Central memory CD8-positive, alpha-beta T cell (primary cell): Measurements from ENCODE around the gene PPY.
"Not testable (repeated sequence)": the region's sequence is repeated elsewhere in the genome, so short reads cannot be mapped to it uniquely, and the experiment has no call there.

ENCODE experiments used
- ATAC-seq: fragments of 150-1000 bp; cut with Tn5 transposase; replicated peaks from 2 replicates; pipeline ENCODE4 v1.10.0; 2022; ENCODE audit warnings: mild to moderate bottlenecking, moderate FRiP score, moderate number of reproducible peaks; ENCODE audit not compliant: poor library complexity, severe bottlenecking; ENCODE audit errors: extremely low read depth
- DNase-seq, 2 donors: peaks; one replicate each; pipeline ENCODE4 v3.0.0; 2021; ENCODE audit warnings: low spot score in 2 of 2
- H3K27ac Mint-ChIP-seq: one replicate; pipeline ENCODE4 v1.8.0; 2022; ENCODE audit warnings: low read depth, mild to moderate bottlenecking, moderate library complexity, mixed read lengths
- H3K27me3 Mint-ChIP-seq: one replicate; pipeline ENCODE4 v1.8.0; 2022; ENCODE audit warnings: mixed read lengths
- H3K36me3 Mint-ChIP-seq: one replicate; pipeline ENCODE4 v1.8.0; 2022; ENCODE audit warnings: mild to moderate bottlenecking, moderate library complexity, mixed read lengths; ENCODE audit not compliant: insufficient read depth
- H3K4me1 Mint-ChIP-seq: one replicate; pipeline ENCODE4 v1.8.0; 2022; ENCODE audit warnings: mixed read lengths
- H3K4me3 Mint-ChIP-seq: one replicate; pipeline ENCODE4 v1.8.0; 2022; ENCODE audit warnings: mild to moderate bottlenecking, moderate library complexity, mixed read lengths
- H3K9me3 Mint-ChIP-seq: one replicate; pipeline ENCODE4 v1.8.0; 2022; ENCODE audit warnings: mixed read lengths

The PPY gene

GRCh38 chr17:43976963-43977837 lies 34.9 kb upstream of the PPY start:
- no peak for ATAC-seq

GRCh38 chr17:43975898-43976297 lies 33.6 kb upstream of the PPY start:
- no peaks in the 10 kb centered on the region for H3K4me1 Mint-ChIP-seq
- no peak overlapping the region for H3K27ac Mint-ChIP-seq
- no peak overlapping the region for H3K4me3 Mint-ChIP-seq
- ATAC-seq (no peak), DNase-seq (no peak)
- no peaks in the 10 kb centered on the region for H3K36me3 Mint-ChIP-seq
- peaks cover 30% of the 10 kb centered on the region for H3K27me3 Mint-ChIP-seq
- no peaks in the 10 kb centered on the region for H3K9me3 Mint-ChIP-seq

More at GRCh38 chr17:43976963-43977837, 34.9 kb upstream of the PPY start:
- Mint-ChIP-seq H3K4me1 (no peaks in the 10 kb centered on the region), H3K4me3 (no peak overlapping the region), H3K27me3 (peaks cover 43% of the 10 kb centered on the region), H3K27ac (no peak overlapping the region), H3K36me3 (no peaks in the 10 kb centered on the region), H3K9me3 (no peaks in the 10 kb centered on the region)
- no peak for DNase-seq

GRCh38 chr17:43974382-43975266 lies 32.3 kb upstream of the PPY start:
- Mint-ChIP-seq H3K36me3 (peaks cover 1% of the 10 kb centered on the region), H3K9me3 (no peaks in the 10 kb centered on the region), H3K4me3 (no peak overlapping the region), H3K27me3 (peaks cover 27% of the 10 kb centered on the region), H3K4me1 (no peaks in the 10 kb centered on the region), H3K27ac (no peak overlapping the region)
- no peak for DNase-seq
- no peak for ATAC-seq

GRCh38 chr17:43972444-43973212 lies 30.4 kb upstream of the PPY start:
- H3K9me3 Mint-ChIP-seq, DNase-seq, H3K4me3 Mint-ChIP-seq, H3K36me3 Mint-ChIP-seq, H3K4me1 Mint-ChIP-seq, H3K27ac Mint-ChIP-seq, ATAC-seq: not testable (repeated sequence)
- H3K27me3 Mint-ChIP-seq, result peaks cover 15% of the 10 kb centered on the region

- H3K27me3 Mint-ChIP-seq, result peaks cover 25% of the 10 kb centered on the region
- not testable (repeated sequence) for H3K36me3 Mint-ChIP-seq, ATAC-seq, H3K4me3 Mint-ChIP-seq, H3K9me3 Mint-ChIP-seq, DNase-seq, H3K4me1 Mint-ChIP-seq, H3K27ac Mint-ChIP-seq
These were observed 29.2 kb upstream of the PPY start for GRCh38 chr17:43971436-43971835.

GRCh38 chr17:43970366-43970765 lies 28.1 kb upstream of the PPY start:
- DNase-seq (no peak), ATAC-seq (no peak)
- Mint-ChIP-seq H3K27me3 (peaks cover 25% of the 10 kb centered on the region), H3K4me1 (no peaks in the 10 kb centered on the region), H3K27ac (no peak overlapping the region), H3K4me3 (no peak overlapping the region), H3K36me3 (peaks cover 1% of the 10 kb centered on the region), H3K9me3 (no peaks in the 10 kb centered on the region)

- peaks cover 15% of the 10 kb centered on the region for H3K27me3 Mint-ChIP-seq
- ATAC-seq (no peak), DNase-seq (no peak)
- peaks cover 2% of the 10 kb centered on the region for H3K36me3 Mint-ChIP-seq
- H3K4me3 Mint-ChIP-seq, result no peak overlapping the region
- no peak overlapping the region for H3K27ac Mint-ChIP-seq
- no peaks in the 10 kb centered on the region for H3K4me1 Mint-ChIP-seq
- H3K9me3 Mint-ChIP-seq, result no peaks in the 10 kb centered on the region
These were observed 25.1 kb upstream of the PPY start for GRCh38 chr17:43967251-43967875.

- DNase-seq, result no peak
- ATAC-seq, result no peak
These were observed 24.0 kb upstream of the PPY start for GRCh38 chr17:43966276-43966675.

GRCh38 chr17:43962479-43962878 lies 20.2 kb upstream of the PPY start:
- H3K27ac Mint-ChIP-seq, result no peak overlapping the region
- H3K36me3 Mint-ChIP-seq, result peaks cover 1% of the 10 kb centered on the region
- peaks cover 31% of the 10 kb centered on the region for H3K27me3 Mint-ChIP-seq
- no peak overlapping the region for H3K4me3 Mint-ChIP-seq
- H3K4me1 Mint-ChIP-seq, result no peaks in the 10 kb centered on the region
- ATAC-seq (no peak), DNase-seq (no peak)
- H3K9me3 Mint-ChIP-seq, result no peaks in the 10 kb centered on the region

More at GRCh38 chr17:43966276-43966675, 24.0 kb upstream of the PPY start:
- Mint-ChIP-seq H3K4me3 (no peak overlapping the region), H3K4me1 (no peaks in the 10 kb centered on the region), H3K9me3 (no peaks in the 10 kb centered on the region), H3K27ac (no peak overlapping the region), H3K27me3 (peaks cover 26% of the 10 kb centered on the region), H3K36me3 (peaks cover 2% of the 10 kb centered on the region)

GRCh38 chr17:43961954-43962353 lies 19.7 kb upstream of the PPY start:
- Mint-ChIP-seq H3K9me3 (no peaks in the 10 kb centered on the region), H3K4me1 (no peaks in the 10 kb centered on the region), H3K27ac (no peak overlapping the region), H3K4me3 (no peak overlapping the region), H3K27me3 (peaks cover 26% of the 10 kb centered on the region), H3K36me3 (peaks cover 1% of the 10 kb centered on the region)
- DNase-seq (no peak), ATAC-seq (no peak)

- H3K9me3 Mint-ChIP-seq, ATAC-seq, DNase-seq, H3K4me1 Mint-ChIP-seq, H3K4me3 Mint-ChIP-seq, H3K36me3 Mint-ChIP-seq, H3K27ac Mint-ChIP-seq: not testable (repeated sequence)
- peaks cover 21% of the 10 kb centered on the region for H3K27me3 Mint-ChIP-seq
These were observed 19.0 kb upstream of the PPY start for GRCh38 chr17:43961292-43961691.
